WERI-Rb-1 (cell line): ENCODE data around the gene CST9L.
"Not testable (repeated sequence)": the region's sequence is repeated elsewhere in the genome, so short reads cannot be mapped to it uniquely, and the experiment has no call there.

ENCODE experiments used
- DNase-seq: peaks from one replicate; pipeline ENCODE4 v3.0.0-alpha.2; 2020
- H3K27ac ChIP-seq: fragments of 250-450 bp; sonication (Bioruptor Pico); 2 replicates; pipeline ENCODE4 v1.5.1; 2020; ENCODE audit warnings: mild to moderate bottlenecking, moderate library complexity
- H3K27me3 ChIP-seq: fragments of 250-450 bp; sonication (Bioruptor Pico); 2 replicates; pipeline ENCODE4 v1.5.1; 2021; ENCODE audit warnings: mild to moderate bottlenecking, low read depth, moderate library complexity; ENCODE audit not compliant: insufficient read depth, severe bottlenecking
- H3K36me3 ChIP-seq: fragments of 250-450 bp; sonication (Bioruptor Pico); 2 replicates; pipeline ENCODE4 v1.5.1; 2020; ENCODE audit warnings: mild to moderate bottlenecking, moderate library complexity
- H3K4me3 ChIP-seq: 2 replicates; pipeline ENCODE4 v1.5.1; 2011; ENCODE audit warnings: low read depth, mild to moderate bottlenecking, control low read depth, low read length
- H3K9me3 ChIP-seq: fragments of 250-450 bp; sonication (Bioruptor Pico); 2 replicates; pipeline ENCODE4 v1.5.1; 2021; ENCODE audit warnings: mild to moderate bottlenecking, moderate library complexity; ENCODE audit not compliant: severe bottlenecking
- CTCF ChIP-seq: IDR thresholded peaks from 2 replicates; pipeline ENCODE4 v1.5.1; 2011; ENCODE audit warnings: low read depth, mild to moderate bottlenecking, control low read depth, inconsistent platforms, low read length

Gene CST9L

GRCh38 chr20:23585449-23585807 is 17.1 kb upstream of the CST9L start:
- no peak for DNase-seq

GRCh38 chr20:23584434-23585199 is 16.3 kb upstream of the CST9L start:
- Histone ChIP-seq H3K9me3 (no peaks in the 10 kb centered on the region), H3K27ac (no peak overlapping the region), H3K36me3 (no peaks in the 10 kb centered on the region), H3K4me3 (no peak overlapping the region), H3K27me3 (no peaks in the 10 kb centered on the region)
- no peak for TF ChIP-seq CTCF
- no peak for DNase-seq

More at GRCh38 chr20:23585449-23585807, 17.1 kb upstream of the CST9L start:
- no peak overlapping the region for H3K4me3 ChIP-seq
- H3K36me3 ChIP-seq = no peaks in the 10 kb centered on the region
- no peaks in the 10 kb centered on the region for H3K27me3 ChIP-seq
- no peaks in the 10 kb centered on the region for H3K9me3 ChIP-seq
- no peak overlapping the region for H3K27ac ChIP-seq
- TF ChIP-seq CTCF = no peak

GRCh38 chr20:23583526-23583925 is 15.2 kb upstream of the CST9L start:
- no peak overlapping the region for H3K27ac ChIP-seq
- TF ChIP-seq CTCF = no peak
- H3K27me3 ChIP-seq = no peaks in the 10 kb centered on the region
- no peaks in the 10 kb centered on the region for H3K36me3 ChIP-seq
- H3K4me3 ChIP-seq = no peak overlapping the region
- DNase-seq = no peak
- no peaks in the 10 kb centered on the region for H3K9me3 ChIP-seq

- H3K9me3 ChIP-seq = no peaks in the 10 kb centered on the region
- no peaks in the 10 kb centered on the region for H3K36me3 ChIP-seq
- no peak overlapping the region for H3K4me3 ChIP-seq
- no peaks in the 10 kb centered on the region for H3K27me3 ChIP-seq
- no peak for TF ChIP-seq CTCF
- no peak overlapping the region for H3K27ac ChIP-seq
- DNase-seq = no peak
Measured at GRCh38 chr20:23582293-23582692, 14.0 kb upstream of the CST9L start.

- H3K9me3 ChIP-seq, H3K4me3 ChIP-seq, H3K27me3 ChIP-seq, H3K27ac ChIP-seq, H3K36me3 ChIP-seq, DNase-seq: not testable (repeated sequence)
Measured at GRCh38 chr20:23581833-23582232, 13.5 kb upstream of the CST9L start.

GRCh38 chr20:23574977-23575376 is 6.7 kb upstream of the CST9L start:
- H3K9me3 ChIP-seq = no peaks in the 10 kb centered on the region
- no peak overlapping the region for H3K27ac ChIP-seq
- no peak overlapping the region for H3K4me3 ChIP-seq
- H3K27me3 ChIP-seq = no peaks in the 10 kb centered on the region
- DNase-seq = no peak
- H3K36me3 ChIP-seq = no peaks in the 10 kb centered on the region
- no peak for TF ChIP-seq CTCF
